ENCODE measurements around the gene CLASRP.

DNA sequence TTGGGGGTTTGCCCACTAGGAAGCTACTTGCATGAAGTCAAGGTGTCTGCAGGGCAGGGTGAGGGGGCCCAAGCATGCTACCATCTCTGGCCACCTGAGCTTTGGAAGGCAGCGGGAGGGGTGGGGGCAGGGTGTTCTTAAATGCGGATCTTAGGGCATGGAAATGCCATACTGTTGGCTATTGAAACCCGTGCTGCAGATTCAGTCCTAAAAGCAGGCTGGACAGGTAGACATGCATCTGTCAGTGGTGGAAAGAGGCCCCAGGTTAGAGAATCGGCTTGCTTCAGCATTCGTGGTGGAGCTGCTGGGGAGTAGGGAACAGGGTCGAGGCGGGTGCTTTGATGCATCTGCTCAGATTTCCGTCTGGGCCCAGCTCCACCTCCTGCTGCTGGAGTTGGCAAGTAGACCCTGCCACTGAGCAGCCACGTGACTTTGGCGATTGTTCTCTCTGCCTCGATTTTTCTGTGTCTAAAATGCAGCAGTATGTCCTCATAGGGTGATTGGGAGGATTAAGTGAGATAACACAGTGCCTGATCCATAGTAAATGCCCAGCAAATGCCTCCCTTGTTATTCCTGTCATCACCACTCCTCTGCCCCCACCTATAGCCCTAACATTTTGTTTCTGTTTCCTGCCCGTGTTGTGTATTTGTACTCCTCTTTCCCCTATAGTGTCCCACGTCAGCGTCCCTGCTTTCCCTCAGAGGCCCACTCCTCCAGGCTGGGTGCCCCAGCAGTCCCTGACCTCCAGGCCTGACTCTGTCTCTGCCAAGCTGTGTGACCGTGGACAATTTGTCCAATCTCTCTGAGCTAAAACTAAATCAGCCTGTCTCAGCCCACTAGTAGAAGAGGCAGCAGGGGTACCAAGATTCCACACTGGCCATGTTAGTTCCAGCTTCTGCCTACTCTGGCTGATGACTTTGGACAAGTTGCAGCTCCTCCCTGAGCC lies 59.9 kb downstream of the CLASRP start:
- TF ChIP-seq, protein P1, sequence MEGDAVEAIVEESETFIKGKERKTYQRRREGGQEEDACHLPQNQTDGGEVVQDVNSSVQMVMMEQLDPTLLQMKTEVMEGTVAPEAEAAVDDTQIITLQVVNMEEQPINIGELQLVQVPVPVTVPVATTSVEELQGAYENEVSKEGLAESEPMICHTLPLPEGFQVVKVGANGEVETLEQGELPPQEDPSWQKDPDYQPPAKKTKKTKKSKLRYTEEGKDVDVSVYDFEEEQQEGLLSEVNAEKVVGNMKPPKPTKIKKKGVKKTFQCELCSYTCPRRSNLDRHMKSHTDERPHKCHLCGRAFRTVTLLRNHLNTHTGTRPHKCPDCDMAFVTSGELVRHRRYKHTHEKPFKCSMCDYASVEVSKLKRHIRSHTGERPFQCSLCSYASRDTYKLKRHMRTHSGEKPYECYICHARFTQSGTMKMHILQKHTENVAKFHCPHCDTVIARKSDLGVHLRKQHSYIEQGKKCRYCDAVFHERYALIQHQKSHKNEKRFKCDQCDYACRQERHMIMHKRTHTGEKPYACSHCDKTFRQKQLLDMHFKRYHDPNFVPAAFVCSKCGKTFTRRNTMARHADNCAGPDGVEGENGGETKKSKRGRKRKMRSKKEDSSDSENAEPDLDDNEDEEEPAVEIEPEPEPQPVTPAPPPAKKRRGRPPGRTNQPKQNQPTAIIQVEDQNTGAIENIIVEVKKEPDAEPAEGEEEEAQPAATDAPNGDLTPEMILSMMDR (IDR thresholded peaks at IDR 0.05), result no peak
- TF ChIP-seq EP300 (IDR thresholded peaks at IDR 0.05), result no peak
- no peak for TF ChIP-seq POLR2A (IDR thresholded peaks at IDR 0.05)
- no peak for TF ChIP-seq POLR2AphosphoS5 (IDR thresholded peaks at IDR 0.05)

Measured in sigmoid colon (tissue), 4 donors.